ENCODE results near the gene OTUB2.
A peak's percentile ranks its signal among the peaks of the same experiment; 100 is the strongest.

Gene OTUB2

DNA sequence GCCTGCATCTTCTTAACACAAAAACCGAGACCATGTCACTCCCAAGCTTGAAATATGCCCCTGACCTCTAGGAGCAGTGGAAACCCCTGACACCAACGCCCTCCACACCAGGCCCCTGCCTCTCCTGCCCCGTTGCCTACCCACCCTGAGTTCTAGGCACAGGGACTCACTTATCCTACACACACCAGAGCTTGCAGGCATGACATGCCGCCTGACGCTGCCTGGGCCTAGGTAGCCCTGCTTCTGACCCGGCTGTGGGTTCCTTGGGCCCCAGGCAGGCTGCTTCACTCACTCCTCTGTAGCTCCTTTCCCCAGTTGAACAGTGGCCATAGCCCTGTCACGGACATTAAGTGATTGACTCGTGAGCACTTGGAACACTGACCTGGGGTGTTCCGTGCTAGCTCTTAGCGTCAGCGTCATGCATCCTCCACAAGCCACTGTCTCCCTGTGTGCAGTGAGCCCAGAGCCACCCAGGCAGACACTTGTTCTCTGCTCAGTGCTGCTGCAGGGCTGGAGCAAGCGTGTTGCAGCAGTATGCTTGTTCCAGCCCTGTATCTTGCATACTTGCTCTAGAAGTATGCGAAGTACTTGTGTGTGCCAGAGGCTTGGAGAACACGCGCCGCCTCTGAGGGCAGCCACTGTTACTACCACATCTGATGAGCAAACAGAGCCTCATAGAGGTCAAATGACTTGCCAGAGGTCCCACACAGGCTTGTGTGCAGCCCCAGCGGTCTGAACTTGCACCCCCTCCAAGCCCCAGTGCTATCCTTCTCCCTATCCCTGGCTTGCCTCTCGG, 15.6 kb downstream of the OTUB2 start:
- DNase-seq, result no peak

DNA sequence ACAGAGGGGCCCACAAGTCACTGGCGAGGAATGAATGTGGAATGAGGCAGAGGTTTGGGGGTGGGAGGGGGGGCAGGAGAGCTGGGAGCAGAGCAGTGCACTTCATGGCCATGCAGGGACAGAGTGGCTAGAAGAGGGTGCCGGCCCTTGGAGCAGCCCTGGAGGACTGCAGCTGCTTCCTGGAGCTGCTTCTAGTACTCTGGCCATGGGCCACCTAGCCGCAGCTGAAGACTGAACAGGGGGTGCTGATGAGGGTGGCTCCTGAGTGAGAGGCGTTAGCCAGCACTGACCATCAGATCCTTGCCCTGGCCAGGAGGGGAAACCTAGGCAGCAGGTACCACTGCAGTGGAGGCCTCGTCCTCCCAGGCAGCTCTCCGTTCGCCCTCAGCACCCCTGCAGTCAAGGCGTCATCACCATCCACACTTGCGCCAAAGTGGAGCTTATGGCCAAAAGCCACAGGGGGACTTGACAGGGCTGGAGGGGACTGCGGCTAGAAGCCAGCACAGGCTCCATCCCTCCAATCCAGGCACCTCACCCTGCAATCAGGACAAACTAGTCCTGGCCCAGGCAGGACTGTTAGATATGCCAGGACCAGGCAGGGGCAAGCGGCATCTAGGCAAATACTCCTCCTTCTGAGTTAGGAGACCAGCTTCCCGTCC, 16.4 kb downstream of the OTUB2 start:
- no peak for DNase-seq

DNA sequence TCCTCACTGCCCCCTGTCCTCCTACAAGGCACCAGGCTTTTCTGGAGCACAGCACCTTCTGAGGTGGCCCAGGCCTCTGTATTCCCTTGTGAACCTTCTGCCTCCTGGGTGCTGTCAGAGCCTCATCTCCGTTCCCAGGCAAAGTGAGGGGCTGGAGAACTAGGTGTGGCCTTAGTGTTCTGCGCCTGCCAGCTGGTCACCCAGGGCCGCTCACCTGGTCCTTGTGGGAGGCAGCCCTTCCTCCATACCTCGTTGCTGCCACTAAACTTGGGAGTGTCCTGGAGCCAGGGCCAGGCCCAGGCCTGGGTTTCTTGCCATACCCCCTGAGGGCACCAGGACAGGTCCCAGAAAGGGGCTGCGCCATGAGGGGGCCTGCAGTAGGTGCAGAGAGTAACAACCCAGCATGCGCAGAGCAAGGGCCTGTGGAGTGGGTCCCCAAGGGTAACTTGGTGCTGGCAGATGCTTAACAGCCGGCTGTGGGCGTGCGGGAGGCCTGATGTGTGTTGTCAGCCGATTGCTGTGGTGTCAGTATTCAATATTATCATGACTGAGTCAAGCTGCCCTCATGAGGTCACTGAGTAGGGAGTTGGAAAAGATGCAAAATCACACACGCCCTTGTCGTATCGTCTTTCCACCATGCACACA, 17.1 kb downstream of the OTUB2 start:
- no peak for DNase-seq

DNA sequence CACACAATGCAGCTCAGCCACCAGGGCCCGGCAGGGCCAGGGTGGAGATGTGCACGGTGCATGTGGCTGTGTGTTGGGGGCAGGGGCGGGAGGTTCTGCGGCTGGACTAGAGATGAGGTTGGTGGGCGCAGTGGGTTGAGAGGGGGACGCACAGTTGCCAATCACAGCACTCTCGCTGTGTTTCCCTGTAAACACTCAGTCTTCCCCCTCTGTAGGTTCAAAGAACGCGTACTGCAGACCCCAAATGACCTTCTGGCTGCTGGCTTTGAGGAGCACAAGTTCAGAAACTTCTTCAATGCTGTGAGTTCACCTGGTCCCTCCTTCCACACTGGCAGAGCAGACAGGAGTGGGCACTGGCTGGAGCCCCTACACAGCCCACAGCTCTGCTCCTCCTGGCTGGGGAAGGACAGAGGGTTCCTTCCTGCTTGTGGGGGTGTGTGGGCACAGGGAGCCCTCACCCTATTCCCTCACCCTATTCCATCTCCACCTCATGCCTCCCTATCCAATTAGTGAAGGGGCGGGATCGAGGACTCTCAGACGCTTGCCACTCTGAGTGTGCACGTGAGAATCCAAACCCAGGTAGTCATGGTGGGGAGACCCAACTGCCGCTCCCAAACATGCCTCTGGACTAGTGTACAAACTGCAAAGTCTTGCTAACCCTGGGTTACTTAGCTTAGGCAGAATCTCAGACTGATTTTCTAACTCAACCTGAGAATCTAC, 17.8 kb downstream of the OTUB2 start:
- no peak for DNase-seq

DNA sequence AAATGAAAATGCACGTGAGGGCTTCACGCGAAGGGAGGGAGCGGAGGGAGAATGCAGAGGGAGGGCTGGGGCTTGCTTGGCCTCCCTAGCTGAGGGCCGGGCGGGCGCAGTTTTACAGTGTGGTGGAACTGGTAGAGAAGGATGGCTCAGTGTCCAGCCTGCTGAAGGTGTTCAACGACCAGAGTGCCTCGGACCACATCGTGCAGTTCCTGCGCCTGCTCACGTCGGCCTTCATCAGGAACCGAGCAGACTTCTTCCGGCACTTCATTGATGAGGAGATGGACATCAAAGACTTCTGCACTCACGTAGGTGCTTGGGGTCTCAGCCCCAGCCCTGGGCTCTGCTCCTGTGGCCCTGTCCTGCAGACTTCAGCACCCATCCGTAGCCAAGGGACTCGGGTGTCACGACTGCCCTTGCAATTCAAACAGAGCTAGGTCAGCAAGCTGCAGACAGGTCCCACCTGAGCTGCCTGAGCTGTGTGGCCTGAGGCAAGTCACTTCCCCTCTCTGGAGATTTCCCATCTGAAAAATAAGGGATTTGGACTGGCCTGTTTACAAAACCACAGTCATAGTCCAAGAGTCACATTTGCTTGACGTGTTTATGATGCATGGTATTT, 18.4 kb downstream of the OTUB2 start:
- DNase-seq, result no peak

DNA sequence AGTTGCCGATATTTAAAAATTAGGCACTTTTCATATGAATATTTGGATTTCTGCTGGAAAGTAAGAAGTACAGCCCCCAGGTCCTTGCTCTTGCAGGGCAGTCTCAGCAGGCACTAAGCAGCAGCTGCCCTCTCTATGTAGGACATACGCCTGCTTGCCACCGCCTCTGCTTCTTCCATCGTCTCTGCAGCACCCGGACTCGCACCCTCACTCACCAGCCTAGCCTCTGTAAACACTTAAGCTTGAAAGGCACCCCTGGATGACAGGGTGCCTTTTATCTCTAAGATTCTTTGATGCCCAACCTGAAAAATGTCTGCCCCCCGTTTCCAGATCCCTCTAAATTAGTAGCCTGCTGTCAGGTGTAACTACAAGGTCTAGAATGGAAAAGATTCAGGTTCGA, 19.0 kb downstream of the OTUB2 start:
- DNase-seq, result no peak

DNA sequence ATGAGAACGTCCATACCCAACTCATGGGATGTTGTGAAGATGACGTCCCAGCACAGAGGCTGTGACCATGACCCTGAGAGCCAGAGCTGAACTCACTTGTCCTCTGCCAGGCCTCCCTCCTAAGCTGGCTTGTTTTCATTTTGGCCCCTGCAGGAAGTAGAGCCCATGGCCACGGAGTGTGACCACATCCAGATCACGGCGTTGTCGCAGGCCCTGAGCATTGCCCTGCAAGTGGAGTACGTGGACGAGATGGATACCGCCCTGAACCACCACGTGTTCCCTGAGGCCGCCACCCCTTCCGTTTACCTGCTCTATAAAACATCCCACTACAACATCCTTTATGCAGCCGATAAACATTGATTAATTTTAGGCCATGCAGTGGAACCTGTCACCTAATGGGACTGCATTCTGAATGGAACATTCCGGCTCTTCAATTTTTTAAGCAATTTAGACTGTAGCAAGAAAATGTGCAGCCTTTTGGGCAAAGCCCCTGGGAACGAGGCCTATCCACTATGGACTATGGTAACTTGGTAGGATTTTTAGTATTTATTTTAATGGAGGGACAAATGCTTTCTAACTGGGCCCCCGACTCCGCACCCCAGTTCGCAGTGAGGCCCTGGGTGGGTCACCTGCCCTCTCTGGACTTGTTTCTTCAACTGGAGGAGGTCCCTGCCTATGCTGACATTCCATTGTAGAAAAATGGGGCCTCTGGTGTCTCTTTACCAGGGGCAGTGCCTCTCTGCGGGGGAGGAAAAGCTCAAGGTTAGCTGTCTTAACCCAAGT, 19.6 kb downstream of the OTUB2 start:
- DNase-seq, result no peak

DNA sequence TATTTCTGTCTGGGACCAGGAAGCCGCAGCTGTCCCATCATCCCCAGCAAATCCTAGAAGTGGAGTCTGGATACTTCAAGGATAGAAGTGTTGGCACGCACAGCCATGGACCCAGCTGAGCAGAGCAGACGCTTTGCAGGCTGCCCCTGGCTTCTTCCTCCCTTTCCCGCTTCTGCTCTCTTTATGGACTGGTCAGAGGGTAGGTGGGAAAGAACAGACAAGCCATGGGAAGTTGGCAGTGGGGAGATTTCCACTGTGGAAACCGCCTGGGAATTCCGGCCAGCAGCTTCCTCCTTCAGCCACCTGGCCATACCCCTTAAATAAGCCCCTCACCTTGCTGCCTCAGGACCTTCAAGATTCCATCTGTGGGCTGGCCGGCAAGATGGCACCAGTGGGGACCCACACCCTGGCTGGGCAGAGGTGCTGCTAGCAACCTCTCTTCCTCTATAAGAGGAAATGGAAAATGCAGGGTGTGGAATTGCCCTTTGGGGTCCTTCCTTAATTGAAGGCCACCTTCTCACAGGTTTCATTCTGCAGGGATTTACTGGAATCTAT, 20.6 kb downstream of the OTUB2 start:
- no peak for DNase-seq

DNA sequence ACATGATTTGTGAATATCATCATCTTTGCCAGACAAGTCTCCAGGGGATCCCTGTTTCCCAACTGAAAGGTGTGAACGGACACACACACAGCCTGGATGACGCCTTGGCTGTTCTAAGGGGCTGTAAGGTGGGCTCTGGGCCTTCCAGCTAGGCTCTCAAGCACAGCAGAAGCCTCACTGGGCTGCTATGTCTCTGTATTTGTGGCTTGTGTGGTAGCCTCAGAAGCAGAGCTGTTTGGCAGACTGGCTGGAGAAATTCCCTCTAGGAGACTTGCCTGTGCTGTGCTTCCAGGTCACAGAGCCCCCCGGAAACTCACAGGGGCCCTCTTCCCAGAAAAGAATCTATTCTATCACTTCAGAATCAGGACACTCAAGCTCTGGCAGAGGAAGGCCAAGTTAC, 21.4 kb downstream of the OTUB2 start:
- no peak for DNase-seq

DNA sequence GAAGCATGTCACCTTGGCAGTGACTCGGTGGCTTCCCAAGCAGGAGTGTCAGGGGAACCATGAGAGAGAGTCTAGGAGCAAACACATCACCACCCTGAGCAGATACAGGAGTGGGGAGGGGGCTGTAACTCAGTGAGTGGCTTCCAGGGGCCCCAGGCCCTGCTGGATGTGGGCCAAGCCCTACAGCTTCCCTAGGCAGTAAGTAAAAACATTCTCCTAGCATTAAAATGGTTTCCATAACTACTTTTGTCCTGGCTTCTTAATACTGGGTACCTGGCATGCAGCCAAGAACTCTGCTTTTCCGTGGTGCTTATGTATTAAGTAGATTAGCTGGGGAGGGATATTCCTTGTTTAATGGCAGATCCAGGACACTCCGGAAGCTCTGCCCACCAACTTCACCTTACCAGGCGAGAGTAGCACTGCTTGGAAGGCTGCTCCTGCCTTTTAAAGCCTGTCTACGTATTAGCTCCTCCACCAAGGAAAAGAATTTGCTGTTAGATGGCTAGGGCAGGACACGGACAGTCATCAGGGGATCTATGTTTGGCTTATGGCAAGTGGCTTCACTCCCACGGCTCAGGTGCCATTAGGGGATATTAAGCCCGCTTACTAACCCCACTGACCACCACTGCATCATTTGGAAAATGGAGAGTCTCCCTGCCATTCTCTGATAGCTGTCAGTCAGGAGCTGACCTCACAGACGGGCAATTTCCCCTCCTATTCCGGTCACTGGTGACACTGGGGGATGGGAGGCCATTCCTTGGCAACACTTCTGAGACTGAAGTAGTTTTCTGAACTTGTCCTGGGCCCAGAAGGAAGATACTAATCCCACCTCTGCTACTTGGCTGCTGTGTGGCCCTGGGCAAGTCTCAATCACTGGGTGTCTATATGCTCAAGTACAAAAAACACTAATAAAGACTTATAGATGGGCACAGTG, 22.8 kb downstream of the OTUB2 start:
- no peak for DNase-seq

DNA sequence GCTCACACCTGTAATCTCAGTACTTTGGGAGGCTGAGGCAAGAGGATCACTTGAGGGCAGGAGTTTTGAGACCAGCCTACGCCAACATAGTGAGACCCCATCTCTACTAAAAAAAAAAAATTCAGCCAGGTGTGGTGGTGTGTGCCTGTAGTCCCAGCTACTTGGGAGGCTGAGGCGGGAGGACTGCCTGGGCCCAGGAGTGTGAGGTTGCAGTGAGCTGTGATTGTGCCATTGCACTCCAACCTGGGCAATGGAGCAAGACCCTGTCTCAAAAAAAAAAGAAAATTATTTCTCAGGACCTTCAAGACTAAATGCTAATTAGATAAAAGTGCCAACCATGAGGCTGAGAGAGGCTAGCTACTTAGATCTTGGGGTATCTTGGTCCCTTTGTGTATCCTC, 23.5 kb downstream of the OTUB2 start:
- no peak for DNase-seq

DNA sequence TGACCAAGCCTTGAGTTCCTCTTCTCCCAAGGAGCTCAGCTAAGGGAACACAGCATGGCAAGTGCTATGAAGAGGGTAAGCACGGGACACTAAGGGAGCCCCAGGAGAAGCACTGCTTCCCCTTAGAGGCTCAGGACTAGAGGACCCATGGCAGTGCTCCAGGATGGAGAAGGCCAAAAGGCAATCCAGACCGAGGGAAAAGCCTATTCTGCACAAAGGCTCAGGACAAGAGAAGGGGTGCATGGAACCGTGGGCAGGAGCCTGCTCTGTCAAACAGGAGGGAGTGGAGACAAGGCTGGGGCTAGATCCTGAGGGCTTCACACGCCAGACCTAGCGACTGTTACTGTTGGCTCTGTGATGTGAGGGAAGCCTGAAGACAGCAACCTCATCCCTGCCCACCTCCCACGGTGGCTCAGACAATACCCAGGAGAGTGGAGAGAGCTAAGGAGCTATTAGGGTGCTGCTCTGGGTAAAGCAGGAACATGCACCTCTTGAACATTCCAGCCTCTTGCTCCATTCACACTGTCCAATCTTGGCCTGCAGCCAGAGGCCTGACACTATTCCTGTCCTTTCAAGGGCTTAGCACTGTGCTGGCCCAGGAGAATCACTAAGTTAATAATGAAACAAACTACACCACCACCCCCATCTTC, 24.2 kb downstream of the OTUB2 start:
- no peak for DNase-seq

DNA sequence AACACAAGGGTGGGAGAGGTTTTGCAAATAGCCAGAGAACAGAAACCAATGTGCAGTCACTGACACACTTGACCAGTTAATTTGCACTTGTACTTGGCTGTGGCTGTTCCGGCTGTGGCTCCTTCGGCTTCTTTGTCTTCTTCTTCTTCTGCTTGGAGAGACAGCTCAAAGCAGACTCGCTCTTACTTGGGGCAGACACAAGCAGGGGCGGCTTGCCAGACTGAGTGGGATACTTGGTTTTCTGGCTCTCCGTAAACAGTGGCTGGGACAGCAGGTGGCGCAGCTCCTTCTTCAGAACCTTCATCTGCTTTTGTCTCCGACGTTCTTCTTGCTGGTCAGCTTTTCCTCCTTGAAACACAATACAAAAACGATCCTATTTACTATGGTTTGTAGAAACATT, 25.0 kb downstream of the OTUB2 start:
- DNase-seq, result no peak

DNA sequence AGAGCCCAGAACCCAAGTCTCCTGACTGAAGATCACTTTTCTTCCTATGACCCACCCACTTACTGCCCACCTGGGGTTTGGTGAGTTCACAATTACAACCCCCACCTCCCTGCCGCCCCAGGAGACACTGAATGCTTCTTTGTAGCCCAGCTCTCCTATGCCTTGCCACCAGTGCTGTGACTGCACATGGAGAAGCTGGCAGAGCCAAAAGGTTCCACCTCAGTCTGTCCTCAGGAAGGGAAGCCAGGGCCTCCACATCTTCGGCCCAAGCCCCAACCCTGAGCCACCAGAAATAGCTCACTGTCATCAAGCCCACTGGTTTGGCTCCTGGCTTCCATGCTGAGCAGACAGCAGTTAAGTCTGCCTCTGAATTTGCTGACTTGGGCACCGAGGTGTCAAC, 25.6 kb downstream of the OTUB2 start:
- no peak for DNase-seq

DNA sequence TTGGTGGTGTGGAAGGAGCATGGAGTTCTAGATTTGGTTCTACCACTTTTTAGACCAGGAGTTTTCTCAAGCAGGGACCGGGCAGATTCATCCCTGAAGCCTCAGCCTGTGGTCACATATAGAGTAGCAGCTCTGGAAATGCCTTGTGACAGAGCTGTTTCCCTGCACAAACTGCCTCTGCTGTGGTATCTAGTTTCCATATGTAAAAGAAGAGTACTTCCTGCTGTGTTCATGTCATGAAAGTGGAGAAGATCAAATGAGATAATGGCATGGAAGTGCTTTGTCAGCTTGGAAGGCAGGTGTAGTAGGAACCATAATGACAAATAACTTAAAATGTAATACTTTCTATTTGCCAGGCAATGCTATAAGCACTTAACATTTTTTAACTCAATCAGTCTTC, 26.1 kb downstream of the OTUB2 start:
- no peak for DNase-seq

DNA sequence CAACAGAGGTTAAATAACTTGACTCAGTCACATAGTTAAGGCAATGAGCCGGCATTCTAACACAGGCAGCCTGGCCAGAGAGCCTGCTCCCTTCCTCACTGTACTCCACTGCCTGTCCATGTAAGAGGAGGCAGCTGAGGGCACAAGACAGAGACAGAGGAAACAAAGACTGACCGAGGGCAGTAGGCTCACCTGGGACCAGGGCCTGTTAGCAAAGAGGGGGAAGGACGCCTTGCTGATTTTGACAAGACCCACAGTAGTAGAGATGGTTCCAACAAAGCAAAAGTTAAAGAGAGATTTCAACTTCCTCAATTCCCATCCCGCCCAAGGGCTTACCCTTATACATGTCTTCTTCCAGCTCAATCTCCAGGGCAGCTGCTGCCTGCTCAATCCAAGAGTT, 26.5 kb downstream of the OTUB2 start:
- no peak for DNase-seq

DNA sequence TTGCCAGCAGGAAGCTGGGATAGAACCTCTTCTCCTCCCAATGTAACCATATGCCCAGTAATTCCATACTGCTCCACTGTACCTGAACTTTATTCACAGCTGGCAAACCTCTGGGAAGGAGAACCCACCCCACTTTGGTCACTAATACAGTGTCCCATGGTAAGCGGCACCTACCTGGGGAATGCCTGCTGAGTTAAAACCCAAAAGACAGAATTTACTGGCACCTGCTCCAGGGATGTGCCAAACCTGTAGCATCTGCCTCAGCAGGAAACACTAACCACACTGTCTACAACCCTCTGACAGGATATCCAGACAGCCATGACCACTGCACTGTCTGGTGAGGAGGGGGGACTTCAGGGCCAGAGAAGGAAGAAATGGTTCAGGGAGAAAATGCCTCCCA, 28.3 kb downstream of the OTUB2 start:
- no peak for DNase-seq

DNA sequence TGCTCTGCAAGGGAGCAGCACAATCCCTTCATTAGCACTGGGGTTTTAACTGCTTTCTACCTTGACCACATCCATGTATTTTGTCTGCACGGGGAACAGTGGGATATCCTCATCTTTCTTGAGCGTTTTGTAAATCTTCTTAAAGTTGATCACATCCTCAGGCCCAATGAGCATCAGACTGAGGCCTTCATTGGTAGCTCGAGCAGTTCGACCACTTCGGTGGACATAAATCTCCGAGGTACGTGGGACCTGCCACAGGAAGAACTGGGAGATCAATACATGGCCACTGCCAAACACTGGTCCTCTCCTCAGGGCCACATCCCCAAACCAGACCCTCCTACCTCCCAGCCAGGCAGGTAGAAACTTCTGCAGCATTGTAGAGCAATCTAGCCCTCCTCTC, 28.8 kb downstream of the OTUB2 start:
- no peak for DNase-seq

DNA sequence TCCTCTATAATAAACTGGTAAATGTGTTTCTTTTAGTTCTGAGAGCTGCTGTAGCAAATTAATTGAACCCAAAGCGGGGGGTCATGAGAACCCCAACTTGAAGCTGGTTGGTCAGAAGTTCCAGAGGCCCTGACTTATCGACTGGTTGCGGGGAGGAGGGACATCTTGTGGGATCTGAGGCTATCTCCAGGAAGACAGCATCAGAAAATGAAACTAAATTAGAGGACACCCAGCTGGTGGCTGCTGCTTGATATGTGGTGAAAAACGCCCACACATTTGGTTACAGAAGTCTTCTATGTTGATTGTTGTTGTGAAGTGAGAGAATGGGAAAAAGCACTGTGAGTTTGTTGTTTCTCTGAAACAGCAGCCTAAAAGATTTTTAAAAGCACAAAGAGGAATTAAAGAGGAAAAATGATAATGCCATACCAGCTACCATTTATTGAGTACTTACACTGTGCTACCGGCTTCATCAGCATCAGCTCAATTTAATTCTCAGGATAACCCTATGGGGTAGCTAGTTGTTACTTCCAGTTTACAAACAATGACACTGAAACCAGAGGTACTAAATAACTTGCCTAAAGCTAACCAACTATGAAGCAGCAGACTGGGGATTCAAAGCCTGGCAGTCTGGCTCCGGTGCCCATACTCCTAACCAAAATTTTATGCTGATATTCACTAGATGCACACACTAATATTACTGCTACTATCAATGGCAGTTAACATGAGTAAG, 30.6 kb downstream of the OTUB2 start:
- DNase-seq, result peak; percentile 58
